HG03520 (cell line): ENCODE measurements around the gene MRPL51.
"Not testable (repeated sequence)": the region's sequence is repeated elsewhere in the genome, so short reads cannot be mapped to it uniquely, and the experiment has no call there.

Source experiments
- ATAC-seq: cut with Tn5 transposase; IDR thresholded peaks from one replicate; pipeline ENCODE4 v1.9.1; 2021; ENCODE audit warnings: mild to moderate bottlenecking, moderate library complexity; ENCODE audit not compliant: unreplicated experiment

The MRPL51 gene

DNA sequence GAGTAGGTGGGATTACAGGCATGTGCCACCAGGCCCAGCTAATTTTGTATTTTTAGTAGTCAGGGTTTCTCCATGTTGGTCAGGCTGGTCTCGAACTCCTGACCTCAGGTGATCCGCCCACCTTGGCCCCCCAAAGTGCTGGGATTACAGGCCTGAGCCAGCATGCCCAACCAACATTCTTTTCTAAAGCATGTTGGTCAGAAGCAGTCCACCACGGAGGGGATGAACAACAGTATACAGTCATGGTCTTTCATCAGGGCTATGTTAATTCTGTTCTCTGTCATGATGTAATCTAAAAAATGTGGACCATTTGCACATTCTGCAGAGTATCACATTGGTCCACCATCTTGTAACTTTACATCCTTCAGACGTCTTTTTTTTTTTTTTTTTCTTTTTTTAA lies 3.6 kb downstream of the MRPL51 start:
- ATAC-seq = no peak

DNA sequence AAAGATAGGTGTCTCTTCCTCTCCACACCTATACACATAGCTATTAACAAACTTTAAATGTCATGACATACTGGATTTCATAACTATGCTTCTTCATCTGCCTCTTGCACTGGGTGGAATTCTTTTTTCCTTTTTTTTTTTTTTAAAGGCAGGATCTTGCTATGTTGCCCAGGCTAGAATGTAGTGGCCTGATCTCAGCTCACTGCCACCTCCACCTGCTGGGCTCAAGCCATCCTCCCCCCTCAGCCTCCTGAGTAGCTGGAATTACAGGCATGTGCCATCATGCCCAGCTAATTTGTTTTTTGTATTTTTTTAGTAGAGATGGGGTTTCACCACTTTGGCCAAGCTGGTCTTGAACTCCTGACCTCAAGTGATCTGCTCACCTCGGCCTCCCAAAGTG lies 4.8 kb downstream of the MRPL51 start:
- no peak for ATAC-seq

DNA sequence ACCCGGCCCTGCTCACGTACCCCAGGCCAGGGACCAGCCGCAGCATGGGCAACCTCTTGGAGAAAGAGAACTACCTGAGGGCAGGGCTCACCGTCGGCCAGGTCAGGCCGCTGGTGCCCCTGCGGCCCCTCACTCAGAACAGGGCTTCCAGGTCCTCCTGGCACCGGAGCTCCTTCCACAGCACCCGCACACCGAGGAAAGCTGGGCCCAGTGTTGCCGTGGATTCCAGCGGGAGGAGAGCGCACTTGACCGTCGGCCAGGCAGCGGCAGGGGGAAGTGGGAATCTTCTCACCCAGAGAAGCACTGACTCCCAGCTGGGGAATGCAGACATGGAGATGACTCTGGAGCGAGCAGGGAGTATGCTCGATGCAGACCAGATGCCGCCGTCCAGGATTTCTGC lies 14.6 kb downstream of the MRPL51 start:
- no peak for ATAC-seq

DNA sequence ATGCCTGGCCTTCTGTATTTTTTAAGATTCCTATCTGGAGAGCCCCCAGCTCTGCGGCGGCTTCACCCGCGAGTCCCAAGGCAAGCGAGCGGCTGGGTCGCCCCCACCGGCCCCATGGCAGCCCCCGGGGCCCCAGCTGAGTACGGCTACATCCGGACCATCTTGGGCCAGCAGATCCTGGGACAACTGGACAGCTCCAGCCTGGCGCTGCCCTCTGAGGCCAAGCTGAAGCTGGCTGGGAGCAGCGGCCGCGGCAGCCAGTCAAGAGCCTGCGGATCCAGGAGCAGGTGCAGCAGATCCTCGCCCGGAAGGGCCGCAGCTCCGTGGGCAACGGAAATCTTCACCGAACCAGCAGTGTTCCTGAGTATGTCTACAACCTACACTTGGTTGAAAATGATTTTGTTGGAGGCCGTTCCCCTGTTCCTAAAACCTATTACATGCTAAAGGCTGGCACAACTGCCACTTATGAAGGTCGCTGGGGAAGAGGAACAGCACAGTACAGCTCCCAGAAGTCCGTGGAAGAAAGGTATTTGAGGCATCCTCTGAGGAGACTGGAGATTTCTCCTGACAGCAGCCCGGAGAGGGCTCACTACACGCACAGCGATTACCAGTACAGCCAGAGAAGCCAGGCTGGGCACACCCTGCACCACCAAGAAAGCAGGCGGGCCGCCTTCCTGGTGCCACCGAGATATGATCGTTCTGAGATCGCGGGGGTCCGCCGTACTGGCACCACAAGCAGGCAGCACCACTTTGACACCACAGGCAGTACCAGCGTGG lies 15.3 kb downstream of the MRPL51 start:
- ATAC-seq = not testable (repeated sequence)

DNA sequence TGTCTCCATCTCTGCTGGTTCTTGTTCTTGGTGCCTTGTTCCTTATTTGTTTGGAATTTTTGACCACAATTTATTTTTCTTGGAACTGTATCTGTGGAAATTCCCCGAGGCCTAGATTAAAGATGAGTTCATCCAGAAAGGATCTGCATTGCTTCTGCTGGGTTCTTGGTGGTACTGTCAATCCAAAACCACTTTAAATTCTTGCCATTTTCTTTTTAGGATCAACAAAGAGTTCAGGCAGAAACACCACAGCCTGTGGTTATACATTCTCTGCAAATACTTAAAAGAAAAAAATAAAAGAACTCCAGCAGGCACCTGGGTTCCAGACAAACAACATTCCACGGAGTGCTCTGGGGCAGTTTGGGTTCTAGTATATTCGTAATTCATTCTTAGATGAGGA lies 16.6 kb downstream of the MRPL51 start:
- no peak for ATAC-seq

DNA sequence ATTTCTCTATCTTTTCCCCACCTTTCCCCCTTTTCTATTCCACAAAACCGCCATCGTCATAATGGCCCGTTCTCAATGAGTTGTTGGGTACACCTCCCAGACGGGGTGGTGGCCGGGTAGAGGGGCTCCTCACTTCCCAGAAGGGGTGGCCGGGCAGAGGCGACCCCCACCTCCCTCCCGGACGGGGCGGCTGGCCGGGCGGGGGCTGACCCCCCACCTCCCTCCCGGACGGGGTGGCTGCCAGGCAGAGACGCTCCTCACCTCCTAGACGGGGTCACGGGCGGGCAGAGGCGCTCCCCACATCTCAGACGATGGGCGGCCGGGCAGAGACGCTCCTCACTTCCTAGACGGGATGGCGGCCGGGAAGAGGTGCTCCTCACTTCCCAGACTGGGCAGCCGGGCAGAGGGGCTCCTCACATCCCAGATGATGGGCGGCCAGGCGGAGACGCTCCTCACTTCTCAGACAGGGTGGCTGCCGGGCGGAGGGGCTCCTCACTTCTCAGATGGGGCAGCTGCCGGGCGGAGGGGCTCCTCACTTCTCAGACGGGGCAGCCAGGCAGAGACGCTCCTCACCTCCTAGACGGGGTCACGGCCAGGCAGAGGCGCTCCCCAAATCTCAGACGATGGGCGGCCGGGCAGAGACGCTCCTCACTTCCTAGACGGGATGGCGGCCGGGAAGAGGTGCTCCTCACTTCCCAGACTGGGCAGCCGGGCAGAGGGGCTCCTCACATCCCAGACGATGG lies 17.7 kb downstream of the MRPL51 start:
- ATAC-seq = not testable (repeated sequence)

DNA sequence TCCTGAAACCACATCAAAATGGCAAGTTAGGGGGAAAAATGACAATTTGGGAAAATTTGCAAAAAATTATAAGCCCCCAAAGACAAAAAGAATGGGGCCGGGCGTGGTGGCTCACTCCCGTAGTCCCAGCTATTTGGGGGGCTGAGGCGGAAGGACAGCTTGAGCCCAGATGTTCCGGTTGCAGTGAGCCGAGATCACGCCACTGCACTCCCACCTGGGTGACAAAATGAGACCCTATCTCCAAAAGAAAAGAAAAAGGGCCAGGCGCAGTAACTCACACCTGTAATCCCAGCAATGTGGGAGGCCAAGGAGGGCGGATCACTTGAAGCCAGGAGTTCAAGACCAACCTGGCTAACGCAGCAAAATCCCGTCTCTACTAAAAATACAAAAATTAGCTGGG lies 20.6 kb downstream of the MRPL51 start:
- no peak for ATAC-seq

DNA sequence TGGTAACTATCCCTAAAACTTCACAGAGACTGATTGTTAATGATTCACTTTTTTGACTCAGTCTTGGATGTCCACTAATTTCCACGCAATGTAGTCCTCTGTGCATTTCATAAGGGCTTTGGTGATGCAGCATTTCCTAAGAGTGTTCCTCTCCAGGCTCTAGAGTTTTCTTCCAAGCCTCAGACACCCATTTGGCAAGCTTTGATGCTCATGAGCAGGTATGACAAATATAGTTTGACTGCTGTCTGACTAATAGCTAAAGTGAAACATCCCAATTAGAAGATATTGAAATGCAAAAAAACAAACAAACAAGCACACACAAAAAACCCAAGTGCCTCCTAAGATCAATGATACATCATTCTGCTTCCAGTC lies 21.1 kb downstream of the MRPL51 start:
- no peak for ATAC-seq

DNA sequence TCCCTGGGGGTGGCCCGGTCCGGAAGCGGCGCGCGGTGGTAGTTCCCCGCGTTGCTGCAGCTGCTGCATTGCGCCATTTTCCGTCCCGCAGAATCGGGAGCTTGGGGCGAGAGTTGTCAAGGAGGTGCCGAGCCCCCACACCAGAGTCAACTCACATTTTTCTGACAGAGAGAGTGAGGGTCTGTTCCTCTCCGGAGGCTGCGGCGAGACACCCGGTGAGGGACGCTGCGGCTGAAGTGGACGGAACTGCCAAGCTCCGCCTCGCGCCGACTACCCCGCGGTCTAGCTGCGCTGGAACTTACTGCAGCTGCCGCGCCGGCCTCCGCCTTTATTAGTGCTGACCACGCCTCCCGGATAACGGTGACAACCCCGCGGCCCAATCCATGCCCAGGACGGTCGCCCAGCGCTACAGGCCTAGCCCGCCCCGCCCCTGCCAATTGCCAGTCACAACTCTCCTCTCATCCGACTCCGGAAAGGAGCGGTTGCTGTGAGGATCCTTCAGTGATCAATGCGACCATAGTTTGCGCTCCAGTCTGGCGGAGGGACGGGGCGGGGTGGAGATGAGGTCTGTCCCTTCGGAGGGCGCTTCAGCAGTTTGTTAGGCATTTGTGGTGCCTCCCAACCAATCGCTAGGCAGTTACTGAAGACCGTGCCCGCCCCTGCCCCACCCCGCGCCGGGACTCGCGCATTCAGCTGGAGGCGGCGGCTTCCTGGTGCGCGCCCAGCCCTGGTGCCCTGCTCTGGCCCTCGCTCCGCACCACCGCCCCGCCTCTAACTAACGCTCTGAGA lies 22.5 kb downstream of the MRPL51 start, which contains the start of gene VAMP1:
Gene VAMP1 (minus strand): TSS at position 303 of the 789 bp plus-strand sequence. CDS start 146 bp downstream, at position 157.
- peak; percentile 80 for ATAC-seq

DNA sequence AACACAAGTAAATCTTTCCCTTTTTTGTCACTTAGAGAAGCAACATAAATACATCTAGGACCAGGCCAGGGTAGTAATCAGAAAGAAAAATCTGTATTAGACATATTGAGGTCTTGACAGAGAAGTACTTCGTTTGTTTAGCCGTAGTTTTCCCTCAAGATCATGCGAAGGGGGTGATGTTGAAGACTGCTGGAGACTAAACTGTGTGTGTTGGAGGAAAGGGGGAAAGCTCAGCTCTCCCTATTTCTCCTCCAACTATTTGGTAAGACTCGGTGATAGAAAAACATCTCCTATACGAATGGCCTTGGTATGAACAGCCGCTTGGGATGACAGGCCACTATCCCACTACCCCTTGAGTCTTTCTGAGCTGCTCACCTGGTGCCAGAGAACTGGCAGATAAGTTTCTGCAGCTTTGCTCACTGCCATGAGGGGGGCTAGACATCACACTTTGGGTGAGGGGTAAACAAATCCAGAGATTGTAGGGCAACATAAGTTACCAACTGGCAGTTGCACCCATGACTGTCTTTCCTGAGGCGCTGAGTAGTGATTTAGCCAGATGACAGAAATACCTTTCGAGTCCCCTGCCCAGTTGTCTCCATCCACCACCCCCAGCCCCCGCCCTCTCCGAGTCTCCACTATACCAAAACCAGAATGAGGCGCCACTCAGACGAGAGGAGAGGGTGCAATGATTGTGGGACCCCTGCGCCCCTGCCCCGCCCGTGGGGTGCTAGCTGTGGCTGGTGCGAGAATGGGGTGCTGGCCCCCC lies 23.3 kb downstream of the MRPL51 start:
- ATAC-seq = no peak

DNA sequence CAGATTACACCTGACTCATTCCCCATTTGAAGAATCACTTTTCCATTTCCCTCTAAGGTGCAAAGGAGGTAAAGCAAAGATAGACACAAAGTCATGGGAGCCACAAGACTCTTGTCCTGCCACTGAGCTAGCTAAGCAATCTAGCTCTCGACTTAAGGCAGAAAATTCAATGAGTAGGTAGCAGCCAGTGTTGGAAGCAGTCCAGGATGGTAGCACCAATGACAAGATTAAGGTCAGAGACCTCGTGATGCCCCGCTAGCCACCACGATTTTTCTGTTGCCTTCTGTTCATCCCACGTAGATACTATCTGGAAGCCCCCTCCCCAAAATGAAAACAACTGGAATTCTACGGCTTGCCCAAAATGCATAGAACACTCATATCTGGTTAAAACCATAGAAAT lies 24.0 kb downstream of the MRPL51 start:
- ATAC-seq = no peak

DNA sequence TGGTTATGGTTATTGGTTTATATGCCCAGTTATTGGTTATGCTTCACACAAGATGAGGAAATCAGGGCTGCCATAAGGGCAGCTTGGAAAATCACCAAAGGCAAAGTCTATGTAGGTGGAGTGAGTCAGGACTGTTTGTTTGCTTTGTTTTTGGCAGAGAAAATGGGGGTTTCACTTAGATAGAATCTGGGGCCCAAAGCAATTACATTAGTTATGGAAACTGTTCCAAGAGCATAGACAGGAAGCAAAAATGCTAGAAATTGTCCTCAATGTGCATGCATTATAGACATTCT lies 24.8 kb downstream of the MRPL51 start:
- ATAC-seq = no peak

DNA sequence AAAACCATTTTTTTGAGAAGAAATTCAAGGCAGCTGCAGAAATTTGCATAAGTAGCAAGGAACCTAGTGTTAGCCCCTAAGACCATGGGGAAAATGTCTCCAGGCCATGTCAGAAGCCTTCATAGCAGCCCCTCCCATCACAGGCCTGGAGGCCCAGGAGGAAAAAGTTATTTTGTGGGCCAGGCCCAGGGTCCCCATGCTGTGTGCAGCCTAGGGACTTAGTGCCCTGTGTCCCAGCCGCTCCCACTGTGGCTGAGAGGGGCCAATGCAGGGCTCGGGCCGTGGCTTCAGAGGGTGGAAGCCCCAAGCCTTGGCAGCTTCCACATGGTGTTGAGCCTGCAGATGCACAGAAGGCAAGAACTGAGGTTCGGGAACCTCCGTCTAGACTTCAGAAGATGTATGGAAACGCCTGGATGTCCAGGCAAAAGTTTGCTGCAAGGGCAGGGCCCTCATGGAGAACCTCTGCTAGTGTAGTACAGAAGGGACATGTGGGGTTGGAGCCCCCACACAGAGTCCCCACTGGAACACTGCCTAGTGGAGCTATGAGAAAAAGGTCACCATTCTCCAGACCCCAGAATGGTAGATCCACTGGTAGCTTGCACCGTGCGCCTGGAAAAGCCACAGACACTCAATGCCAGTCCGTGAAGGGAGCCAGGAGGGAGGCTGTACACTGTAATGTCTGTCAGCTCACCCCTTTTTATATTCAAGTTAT lies 25.3 kb downstream of the MRPL51 start:
- not testable (repeated sequence) for ATAC-seq

DNA sequence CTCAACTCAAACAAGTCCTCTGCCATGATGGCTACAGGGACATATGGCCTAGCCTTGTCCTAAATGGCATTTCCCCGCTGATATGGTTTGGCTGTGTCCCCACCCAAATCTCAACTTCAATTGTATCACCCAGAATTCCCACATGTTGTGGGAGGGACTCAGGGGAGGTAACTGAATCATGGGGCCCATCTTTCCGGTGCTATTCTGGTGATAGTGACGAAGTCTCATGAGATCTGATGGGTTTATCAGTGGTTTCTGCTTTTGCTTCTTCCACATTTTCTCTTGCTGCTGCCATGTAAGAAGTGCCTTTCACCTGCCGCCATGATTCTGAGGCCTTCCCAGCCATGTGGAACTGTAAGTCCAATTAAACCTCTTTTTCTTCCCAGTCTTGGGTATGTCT lies 26.3 kb downstream of the MRPL51 start:
- not testable (repeated sequence) for ATAC-seq

DNA sequence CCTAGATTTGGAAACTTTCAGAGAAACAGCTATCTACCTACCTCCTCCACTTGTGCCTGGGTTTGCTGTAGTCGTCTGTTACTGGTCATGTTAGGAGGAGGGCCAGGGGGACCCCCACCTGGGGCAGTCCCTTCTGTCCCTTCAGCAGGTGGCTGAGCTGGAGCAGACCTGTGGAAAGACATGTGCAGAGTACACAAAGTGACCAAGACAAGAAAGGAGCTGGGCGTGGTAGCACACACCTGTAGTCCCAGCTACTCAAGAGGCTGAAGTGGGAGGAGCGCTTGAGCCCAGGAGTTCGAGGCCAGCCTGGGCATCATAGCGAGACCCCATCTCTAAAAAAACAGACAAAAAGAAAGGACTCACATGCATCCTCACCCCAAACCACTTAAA lies 26.9 kb downstream of the MRPL51 start:
- no peak for ATAC-seq

DNA sequence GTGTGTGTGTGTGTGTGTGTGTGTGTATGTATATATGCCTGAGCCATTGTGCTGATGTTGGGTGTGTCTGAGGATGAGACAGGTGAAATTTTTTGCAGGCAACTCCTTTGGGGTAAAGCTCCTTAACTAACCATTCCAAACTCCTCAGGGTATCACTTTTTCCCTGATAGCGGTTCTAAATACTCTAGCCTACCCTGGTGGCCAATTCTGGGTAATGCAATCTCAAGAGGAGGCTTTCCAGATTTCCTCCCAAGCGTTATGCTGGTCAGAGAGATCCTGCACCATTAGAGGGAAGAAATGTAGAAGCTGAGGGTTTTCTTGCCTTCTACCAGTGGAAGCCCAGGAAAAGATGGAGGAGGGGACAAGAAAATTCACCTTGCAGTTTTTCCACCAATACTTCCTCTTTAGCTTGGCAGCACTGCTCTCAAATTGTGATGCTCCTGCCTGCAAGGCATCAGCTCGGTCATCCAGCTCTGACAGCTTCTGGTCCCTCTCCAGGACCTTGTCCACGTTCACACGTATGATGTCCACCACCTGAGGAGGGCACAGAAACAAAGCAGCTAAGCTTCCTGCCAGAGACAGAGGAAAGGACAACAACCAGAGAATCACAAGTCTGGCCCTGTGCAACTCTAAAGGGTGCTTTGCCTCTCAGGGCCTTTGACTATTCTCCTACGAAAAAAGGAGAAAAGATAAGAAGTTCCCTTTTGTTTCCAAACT lies 27.4 kb downstream of the MRPL51 start:
- no peak for ATAC-seq

DNA sequence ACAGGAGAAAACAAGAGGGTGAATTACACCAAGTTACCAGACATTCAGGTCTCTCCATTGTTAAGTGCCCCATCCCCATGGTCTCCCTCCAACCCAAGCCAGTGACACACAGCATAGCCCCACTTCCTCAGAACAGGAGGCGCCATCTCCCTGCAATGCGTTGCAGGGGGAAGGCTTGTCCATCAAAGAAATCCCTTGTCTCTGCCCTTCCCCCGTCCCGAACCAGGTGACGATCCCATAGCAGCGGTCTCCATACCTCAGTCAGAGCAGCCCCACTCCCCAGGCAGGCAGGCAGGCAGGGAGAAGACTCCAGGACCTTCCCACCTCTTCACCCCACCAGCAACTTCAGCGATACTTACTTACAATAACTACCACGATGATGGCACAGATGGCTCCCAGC lies 28.5 kb downstream of the MRPL51 start:
- no peak for ATAC-seq

DNA sequence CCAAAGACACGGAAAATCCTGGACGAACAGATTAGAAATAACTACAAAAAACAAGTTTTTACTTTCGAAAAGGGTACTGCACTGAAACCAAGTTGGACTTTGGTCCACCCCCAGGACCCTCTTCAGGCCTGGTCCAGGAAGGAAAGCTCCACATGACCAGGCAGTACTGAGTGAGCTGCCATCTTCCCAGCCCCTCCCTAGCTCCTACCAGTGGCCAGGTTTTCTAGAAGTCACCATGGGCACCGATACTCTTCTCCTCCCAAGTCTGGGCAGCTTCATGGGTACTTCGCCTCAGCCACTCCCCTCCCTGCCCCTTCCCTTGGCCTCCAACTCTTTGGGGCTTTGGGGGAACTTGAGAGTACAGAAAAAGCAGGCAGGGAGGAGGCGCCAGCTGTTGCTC lies 29.2 kb downstream of the MRPL51 start:
- no peak for ATAC-seq

DNA sequence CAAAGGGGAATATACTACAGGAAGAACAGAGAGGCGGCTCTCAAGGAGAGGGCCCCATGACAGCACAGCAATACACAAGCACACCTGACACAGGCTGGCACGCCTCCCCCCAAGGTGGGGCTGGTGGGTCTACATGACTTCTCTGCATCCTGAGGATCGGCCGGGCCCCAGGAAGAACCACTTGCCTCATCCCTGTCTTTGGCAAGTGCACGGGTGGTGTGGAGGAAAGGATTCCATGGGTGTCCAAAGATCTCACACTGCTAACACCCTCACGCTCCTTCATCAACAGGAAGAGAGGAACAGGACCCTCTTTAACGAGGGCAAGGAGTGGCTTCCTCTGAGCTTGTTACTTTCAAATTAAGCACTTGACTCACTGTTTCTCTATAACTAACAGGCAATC lies 29.8 kb downstream of the MRPL51 start:
- no peak for ATAC-seq
